GM23338 (cell line): ENCODE measurements around the gene ARF6. TPM values are rescaled to one million over a fixed set of nuclear protein-coding genes. Genes with fewer than 3 reads are reported as not detected.

Experiments
- ATAC-seq: fragments of 200-7000 bp; cut with Tn5 transposase; 3 replicates; pipeline ENCODE4 v1.9.1; 2020
- DNase-seq: peaks from one replicate; pipeline ENCODE4 v3.0.0-alpha.2; 2015; ENCODE audit warnings: low spot score
- H2AFZ ChIP-seq: fragments of 200-600 bp; sonication (generic); 2 replicates; pipeline ENCODE4 v1.8.0; 2016; ENCODE audit warnings: antibody characterized with exemption, mild to moderate bottlenecking, moderate library complexity
- H3F3A ChIP-seq: fragments of 200-600 bp; sonication (generic); replicated peaks from 2 replicates; pipeline ENCODE4 v1.8.0; 2017; ENCODE audit warnings: antibody characterized with exemption, mixed run types, low read depth
- H3K27ac ChIP-seq: fragments of 200-600 bp; sonication (generic); 2 replicates; pipeline ENCODE4 v1.6.1; 2016; ENCODE audit warnings: low read depth
- H3K27me3 ChIP-seq: fragments of 200-600 bp; sonication (generic); 2 replicates; pipeline ENCODE4 v1.8.0; 2016; ENCODE audit warnings: mild to moderate bottlenecking, mixed run types, moderate library complexity; ENCODE audit not compliant: insufficient read depth
- H3K36me3 ChIP-seq: fragments of 200-600 bp; sonication (generic); 2 replicates; pipeline ENCODE4 v1.8.0; 2016; ENCODE audit warnings: mild to moderate bottlenecking; ENCODE audit not compliant: insufficient read depth
- H3K4me1 ChIP-seq: fragments of 200-600 bp; sonication (generic); 2 replicates; pipeline ENCODE4 v1.8.0; 2016; ENCODE audit warnings: mild to moderate bottlenecking, moderate library complexity; ENCODE audit not compliant: insufficient read depth
- H3K4me2 ChIP-seq: fragments of 200-600 bp; sonication (generic); 2 replicates; pipeline ENCODE4 v1.7.1; 2017; ENCODE audit warnings: mixed run types
- H3K4me3 ChIP-seq: fragments of 200-600 bp; sonication (generic); 2 replicates; pipeline ENCODE4 v1.6.1; 2016; ENCODE audit warnings: mixed run types
- H3K79me2 ChIP-seq: fragments of 200-600 bp; sonication (generic); replicated peaks from 2 replicates; pipeline ENCODE4 v1.8.0; 2017; ENCODE audit warnings: mild to moderate bottlenecking; ENCODE audit not compliant: insufficient read depth
- H3K9me2 ChIP-seq: fragments of 200-600 bp; sonication (generic); 2 replicates; pipeline ENCODE4 v1.8.0; 2017; ENCODE audit not compliant: insufficient read depth
- H4K20me1 ChIP-seq: fragments of 200-600 bp; sonication (generic); replicated peaks from 2 replicates; pipeline ENCODE4 v1.8.0; 2017; ENCODE audit warnings: mild to moderate bottlenecking; ENCODE audit not compliant: insufficient read depth
- H3K27ac Mint-ChIP-seq: 2 replicates; pipeline ENCODE4 v1.8.0; 2020; ENCODE audit warnings: inconsistent platforms, mild to moderate bottlenecking, moderate library complexity, mixed read lengths
- H3K27me3 Mint-ChIP-seq: 3 replicates; pipeline ENCODE4 v1.8.0; 2022; ENCODE audit warnings: low read depth, mild to moderate bottlenecking, moderate library complexity, mixed read lengths, inconsistent platforms; ENCODE audit not compliant: insufficient read depth, poor library complexity
- H3K36me3 Mint-ChIP-seq: 3 replicates; pipeline ENCODE4 v1.8.0; 2021; ENCODE audit warnings: low read depth, mild to moderate bottlenecking, inconsistent platforms, moderate library complexity, mixed read lengths
- H3K4me1 Mint-ChIP-seq: 3 replicates; pipeline ENCODE4 v1.8.0; 2020; ENCODE audit warnings: mild to moderate bottlenecking, inconsistent platforms, mixed read lengths
- H3K4me3 Mint-ChIP-seq: 3 replicates; pipeline ENCODE4 v1.8.0; 2021; ENCODE audit warnings: moderate library complexity, mild to moderate bottlenecking, inconsistent platforms, mixed read lengths
- H3K9me3 Mint-ChIP-seq: 3 replicates; pipeline ENCODE4 v1.8.0; 2020; ENCODE audit warnings: moderate library complexity, mild to moderate bottlenecking, inconsistent platforms, mixed read lengths
- CREB1 ChIP-seq: fragments of 250-450 bp; sonication (Bioruptor Pico); IDR thresholded peaks from 2 replicates; pipeline ENCODE4 v1.5.0; 2020; ENCODE audit warnings: low read depth, mild to moderate bottlenecking, moderate library complexity
- EZH2 ChIP-seq: fragments of 200-600 bp; sonication (generic); IDR thresholded peaks from one replicate; pipeline ENCODE4 v1.8.0; 2017; ENCODE audit warnings: antibody characterized with exemption, mild to moderate bottlenecking, low read depth; ENCODE audit not compliant: unreplicated experiment
- JUNB ChIP-seq: IDR thresholded peaks from one replicate; pipeline ENCODE4 v1.6.1; 2016; ENCODE audit warnings: antibody characterized with exemption; ENCODE audit not compliant: unreplicated experiment
- NANOG ChIP-seq: IDR thresholded peaks from 2 replicates; pipeline ENCODE4 v1.6.1; 2016; ENCODE audit warnings: antibody characterized with exemption, borderline replicate concordance
- POLR2AphosphoS5 ChIP-seq: IDR thresholded peaks from 2 replicates; pipeline ENCODE4 v1.6.1; 2016; ENCODE audit warnings: antibody characterized with exemption, low read depth
- REST ChIP-seq: IDR thresholded peaks from one replicate; pipeline ENCODE4 v1.6.1; 2018; ENCODE audit warnings: antibody characterized with exemption; ENCODE audit not compliant: unreplicated experiment
- STAT1 ChIP-seq: IDR thresholded peaks from one replicate; pipeline ENCODE4 v1.6.1; 2016; ENCODE audit warnings: antibody characterized with exemption; ENCODE audit not compliant: unreplicated experiment
- ZNF114 ChIP-seq: fragments of 250-450 bp; sonication (Bioruptor Pico); IDR thresholded peaks from 2 replicates; pipeline ENCODE4 v1.5.0; 2020; ENCODE audit warnings: mild to moderate bottlenecking, moderate library complexity
- ZNF331 ChIP-seq: fragments of 250-450 bp; sonication (Bioruptor Pico); IDR thresholded peaks from 2 replicates; pipeline ENCODE4 v1.5.0; 2020; ENCODE audit warnings: low read depth, mild to moderate bottlenecking, moderate library complexity
- polyA plus RNA-seq: library from polyadenylated mRNA; unstranded; fragments of >200 nt; fragmentation: Nextera tagmentation; extraction: Ambion mirVana; gene quantifications from 2 replicates; pipeline ENCODE4 v1.2.1, GENCODE V29; 2016
- total RNA-seq: library from RNA; depleted of rRNA; stranded (reverse); fragments of >200 nt; shearing (Covaris generic); gene quantifications from 2 replicates; pipeline ENCODE4 v1.2.3, GENCODE V29; 2014
- TF ChIP-seq, protein P1 (sequence below), 2 experiments: fragments of 200-600 bp in 1 of 2; sonication (generic) in 1 of 2; conservative IDR thresholded peaks; 2 replicates each; pipeline versions ENCODE4 v1.5.1 to v1.6.1; 2016 to 2017; ENCODE audit warnings: antibody characterized with exemption in 2 of 2, low read depth in 2 of 2, mild to moderate bottlenecking in 2 of 2, moderate library complexity in 1 of 2
- TF ChIP-seq, protein P2 (sequence below): IDR thresholded peaks from 2 replicates; pipeline ENCODE4 v1.6.1; 2016; ENCODE audit warnings: antibody characterized with exemption

Gene ARF6
- total and polyA plus RNA-seq, 2 experiments from 2014 or later, result 47.8 to 73.1 TPM

DNA sequence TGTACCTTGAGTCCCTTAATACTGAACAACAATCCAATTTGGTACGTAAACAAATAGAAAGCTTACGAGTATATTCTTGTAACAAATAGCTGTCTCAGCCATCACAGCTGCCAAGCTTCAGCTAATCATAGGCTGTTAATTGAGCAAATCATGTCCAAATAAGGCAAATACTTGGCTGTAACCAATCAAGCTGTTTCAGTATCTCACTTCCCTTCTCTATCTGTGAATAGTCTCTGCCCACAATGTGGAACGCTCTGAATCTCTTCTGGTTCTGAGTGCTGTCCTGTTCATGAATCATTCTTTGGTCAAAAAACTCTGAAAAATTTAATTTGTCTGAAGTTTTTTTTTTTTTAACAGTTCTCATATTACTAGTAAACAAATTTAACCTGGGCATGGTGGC, 34.5 kb upstream of the ARF6 start:
- no peak overlapping the region for H3K27ac ChIP-seq
- H3K4me3 ChIP-seq, result no peak overlapping the region
- Mint-ChIP-seq H3K36me3 (no peaks in the 10 kb centered on the region; the same call in 1 of the 3 replicates), H3K27ac (no peak overlapping the region), H3K4me1 (peaks cover 7% of the 10 kb centered on the region; the same call in 2 of the 3 replicates), H3K27me3 (peaks cover 18% of the 10 kb centered on the region), H3K4me3 (no peak overlapping the region), H3K9me3 (peaks cover 3% of the 10 kb centered on the region; the same call in 2 of the 3 replicates)
- H3K4me2 ChIP-seq, result no peak overlapping the region
- no peaks in the 10 kb centered on the region for H3K9me2 ChIP-seq
- H2AFZ ChIP-seq, result no peak overlapping the region
- no peaks in the 10 kb centered on the region for H3K36me3 ChIP-seq
- TF ChIP-seq CREB1 (CRISPR knock-in tag), result no peak
- TF ChIP-seq, protein P1, sequence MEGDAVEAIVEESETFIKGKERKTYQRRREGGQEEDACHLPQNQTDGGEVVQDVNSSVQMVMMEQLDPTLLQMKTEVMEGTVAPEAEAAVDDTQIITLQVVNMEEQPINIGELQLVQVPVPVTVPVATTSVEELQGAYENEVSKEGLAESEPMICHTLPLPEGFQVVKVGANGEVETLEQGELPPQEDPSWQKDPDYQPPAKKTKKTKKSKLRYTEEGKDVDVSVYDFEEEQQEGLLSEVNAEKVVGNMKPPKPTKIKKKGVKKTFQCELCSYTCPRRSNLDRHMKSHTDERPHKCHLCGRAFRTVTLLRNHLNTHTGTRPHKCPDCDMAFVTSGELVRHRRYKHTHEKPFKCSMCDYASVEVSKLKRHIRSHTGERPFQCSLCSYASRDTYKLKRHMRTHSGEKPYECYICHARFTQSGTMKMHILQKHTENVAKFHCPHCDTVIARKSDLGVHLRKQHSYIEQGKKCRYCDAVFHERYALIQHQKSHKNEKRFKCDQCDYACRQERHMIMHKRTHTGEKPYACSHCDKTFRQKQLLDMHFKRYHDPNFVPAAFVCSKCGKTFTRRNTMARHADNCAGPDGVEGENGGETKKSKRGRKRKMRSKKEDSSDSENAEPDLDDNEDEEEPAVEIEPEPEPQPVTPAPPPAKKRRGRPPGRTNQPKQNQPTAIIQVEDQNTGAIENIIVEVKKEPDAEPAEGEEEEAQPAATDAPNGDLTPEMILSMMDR (conservative IDR thresholded peaks at IDR 0.05; ENCODE audit: low read depth in 2 of 2), result no peak
- TF ChIP-seq POLR2AphosphoS5, result no peak
- TF ChIP-seq, protein P2, sequence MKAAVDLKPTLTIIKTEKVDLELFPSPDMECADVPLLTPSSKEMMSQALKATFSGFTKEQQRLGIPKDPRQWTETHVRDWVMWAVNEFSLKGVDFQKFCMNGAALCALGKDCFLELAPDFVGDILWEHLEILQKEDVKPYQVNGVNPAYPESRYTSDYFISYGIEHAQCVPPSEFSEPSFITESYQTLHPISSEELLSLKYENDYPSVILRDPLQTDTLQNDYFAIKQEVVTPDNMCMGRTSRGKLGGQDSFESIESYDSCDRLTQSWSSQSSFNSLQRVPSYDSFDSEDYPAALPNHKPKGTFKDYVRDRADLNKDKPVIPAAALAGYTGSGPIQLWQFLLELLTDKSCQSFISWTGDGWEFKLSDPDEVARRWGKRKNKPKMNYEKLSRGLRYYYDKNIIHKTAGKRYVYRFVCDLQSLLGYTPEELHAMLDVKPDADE, result no peak
- TF ChIP-seq JUNB, result no peak
- TF ChIP-seq STAT1, result no peak
- no peak for TF ChIP-seq NANOG
- TF ChIP-seq ZNF331 (CRISPR knock-in tag), result no peak
- no peak for TF ChIP-seq EZH2
- no peaks in the 10 kb centered on the region for H3F3A ChIP-seq
- no peaks in the 10 kb centered on the region for H3K79me2 ChIP-seq
- H3K4me1 ChIP-seq, result no peaks in the 10 kb centered on the region
- ATAC-seq (no peak), DNase-seq (peak; percentile 14)
- no peaks in the 10 kb centered on the region for H3K27me3 ChIP-seq
- no peaks in the 10 kb centered on the region for H4K20me1 ChIP-seq

GRCh38 chr14:49860988-49861698, 31.7 kb upstream of the ARF6 start:
- Histone ChIP-seq H3K9me2 (no peaks in the 10 kb centered on the region), H3F3A (no peaks in the 10 kb centered on the region), H3K27ac (peak overlapping the region; percentile 96), H4K20me1 (no peaks in the 10 kb centered on the region), H3K36me3 (no peaks in the 10 kb centered on the region), H3K4me2 (peak overlapping the region; percentile 72), H3K4me3 (peak overlapping the region; percentile 95), H3K4me1 (peaks cover 8% of the 10 kb centered on the region; the same call in 1 of the 2 replicates), H3K27me3 (no peaks in the 10 kb centered on the region), H3K79me2 (no peaks in the 10 kb centered on the region), H2AFZ (peak overlapping the region; percentile 74; the same call in 1 of the 2 replicates)
- Mint-ChIP-seq H3K4me1 (peaks cover 5% of the 10 kb centered on the region; the same call in 2 of the 3 replicates), H3K27ac (no peak overlapping the region; the same call in none of the 2 replicates), H3K9me3 (peaks cover 3% of the 10 kb centered on the region; the same call in 2 of the 3 replicates), H3K36me3 (no peaks in the 10 kb centered on the region; the same call in 1 of the 3 replicates), H3K4me3 (no peak overlapping the region), H3K27me3 (peaks cover 15% of the 10 kb centered on the region)
- ATAC-seq (no peak), DNase-seq (no peak)
- no peak for TF ChIP-seq POLR2AphosphoS5
- no peak for TF ChIP-seq STAT1
- TF ChIP-seq ZNF114, result no peak
- no peak for TF ChIP-seq REST
- TF ChIP-seq, protein P1 (conservative IDR thresholded peaks at IDR 0.05; ENCODE audit: low read depth in 2 of 2), result no peak
